Nucleus accumbens (tissue), 56 donors: ENCODE results near the gene PKD2L1.
"Not testable (repeated sequence)": the region's sequence is repeated elsewhere in the genome, so short reads cannot be mapped to it uniquely, and the experiment has no call there.

ENCODE experiments used
- DNase-seq, 56 donors: peaks; one replicate each; lab custom pipeline; 2025; lab: John Stamatoyannopoulos, UW

Gene PKD2L1

DNA sequence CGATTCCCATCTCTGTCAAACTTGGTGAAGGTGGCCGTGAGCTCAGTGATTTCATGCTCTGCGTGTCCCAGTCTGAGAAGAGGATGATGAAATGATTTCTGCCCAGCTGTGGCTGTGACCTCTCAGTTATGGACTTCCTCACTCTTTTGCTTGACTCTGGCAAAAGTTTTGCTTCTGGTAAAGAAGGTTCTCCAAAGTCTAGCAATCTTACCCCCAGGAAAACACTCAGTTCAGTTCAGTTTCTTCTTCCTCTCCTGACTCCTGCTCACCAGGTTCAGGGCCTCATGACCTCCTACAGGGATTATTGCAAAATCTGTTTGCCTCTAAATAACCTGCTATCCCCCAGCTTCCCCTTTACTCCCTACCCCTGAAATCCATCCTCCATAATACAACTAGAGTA is 38.7 kb downstream of the PKD2L1 start:
- no peak for DNase-seq

DNA sequence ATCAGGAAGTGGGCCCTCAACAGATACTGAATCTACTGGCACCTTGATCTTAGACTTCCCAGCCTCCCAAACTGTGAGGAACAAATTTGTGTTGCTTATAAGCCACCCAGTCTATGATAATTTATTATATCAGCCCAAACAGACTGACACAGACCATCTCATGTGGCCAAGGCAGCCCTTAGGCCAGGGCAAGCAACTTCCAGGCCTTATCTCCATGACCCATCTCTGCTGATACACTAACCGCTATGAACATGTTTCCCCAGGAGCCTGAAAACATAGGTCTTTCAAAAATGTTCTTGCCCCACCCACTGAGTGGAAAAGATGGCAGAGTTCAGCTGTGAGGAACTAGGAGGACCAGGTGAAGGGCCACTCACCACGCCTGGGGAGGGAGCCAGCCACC is 40.4 kb downstream of the PKD2L1 start:
- no peak for DNase-seq

DNA sequence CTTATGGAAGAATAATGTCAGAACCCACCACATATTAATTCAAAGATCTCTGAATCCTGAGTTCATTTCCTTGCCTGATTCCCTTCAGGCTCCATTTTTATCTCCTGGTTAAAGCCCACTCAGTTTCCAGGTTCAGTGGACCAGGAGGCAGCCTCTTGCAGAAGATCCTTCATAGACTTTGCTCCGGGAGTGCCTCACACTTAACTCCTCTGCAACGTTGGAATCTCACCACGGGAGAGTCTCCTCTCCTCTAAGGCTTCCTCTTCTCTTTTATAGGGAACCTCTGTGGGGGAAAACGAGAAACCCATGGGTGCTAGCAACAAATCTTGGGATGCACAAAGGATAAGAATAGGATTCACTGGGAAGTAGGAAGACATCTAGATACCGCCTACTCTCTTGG is 41.8 kb downstream of the PKD2L1 start:
- no peak for DNase-seq

DNA sequence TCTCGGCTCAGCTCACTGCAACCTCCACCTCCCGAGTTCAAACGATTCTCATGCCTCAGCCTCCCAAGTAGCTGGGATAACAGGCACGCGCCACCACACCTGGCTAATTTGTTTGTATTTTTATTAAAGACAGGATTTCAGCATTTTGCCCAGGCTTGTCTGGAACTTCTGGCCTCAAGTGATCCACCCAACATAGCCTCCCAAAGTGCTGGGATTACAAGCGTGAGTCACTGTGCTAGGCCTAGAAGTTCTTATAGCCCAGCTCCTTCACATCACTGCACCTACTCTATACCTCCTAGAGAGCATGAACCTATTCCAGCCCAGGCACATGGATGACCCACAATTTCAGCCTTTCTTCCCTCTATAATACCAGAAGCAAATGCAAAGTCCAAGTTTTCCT is 42.3 kb downstream of the PKD2L1 start:
- DNase-seq: no peak

DNA sequence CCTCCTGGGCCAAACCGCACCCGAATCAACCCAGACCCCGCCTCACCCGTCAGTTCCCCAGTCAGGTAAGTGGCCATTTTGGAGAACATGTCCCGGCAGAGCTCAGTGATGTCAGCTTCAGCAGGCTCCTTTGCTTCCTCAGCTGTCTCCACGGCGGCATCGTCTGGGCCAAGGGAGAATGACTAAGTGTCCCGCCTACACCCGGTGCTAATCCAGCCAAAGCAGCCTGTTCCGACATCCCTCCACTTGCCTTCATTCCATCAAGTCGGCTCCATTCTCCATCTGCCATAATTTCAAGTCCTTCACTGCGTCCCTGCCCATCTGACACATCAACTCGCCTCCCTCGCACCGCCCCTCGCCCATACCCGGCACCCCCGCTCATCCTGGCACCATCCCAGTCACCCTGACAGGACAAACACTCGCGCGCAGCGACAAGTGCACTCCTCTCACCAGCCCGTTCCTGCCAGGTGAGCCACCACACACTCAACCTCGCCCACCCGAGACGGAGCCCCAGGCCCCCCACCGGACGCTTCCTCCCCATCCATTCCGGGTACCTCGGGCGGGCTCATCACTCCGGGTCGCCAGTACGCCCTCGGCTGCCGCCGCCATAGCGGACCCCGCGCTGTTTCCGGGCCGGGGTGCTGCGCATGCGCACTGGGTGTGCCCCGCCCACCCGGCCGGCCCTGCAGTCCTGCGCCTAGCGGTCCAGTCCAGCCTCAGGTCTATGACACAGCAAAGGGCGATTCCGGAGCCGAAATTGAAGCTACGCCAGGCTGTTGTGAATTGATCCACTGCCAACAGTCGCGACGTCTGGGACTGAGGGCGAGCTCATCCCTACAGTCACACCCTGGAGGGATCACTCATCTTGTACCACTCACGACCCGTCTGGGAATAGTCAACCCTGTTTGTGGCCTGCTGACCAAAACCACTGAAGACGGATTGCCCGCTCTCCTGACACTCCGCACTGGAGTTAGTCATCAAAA is 43.7 kb downstream of the PKD2L1 start, which contains the start of gene BLOC1S2:
Gene BLOC1S2, minus strand, starts transcription at position 630 of the 983 bp plus-strand sequence. Its CDS starts 21 bp downstream, at position 609.
- DNase-seq: peak; percentile 34 to 96 (median 86)

DNA sequence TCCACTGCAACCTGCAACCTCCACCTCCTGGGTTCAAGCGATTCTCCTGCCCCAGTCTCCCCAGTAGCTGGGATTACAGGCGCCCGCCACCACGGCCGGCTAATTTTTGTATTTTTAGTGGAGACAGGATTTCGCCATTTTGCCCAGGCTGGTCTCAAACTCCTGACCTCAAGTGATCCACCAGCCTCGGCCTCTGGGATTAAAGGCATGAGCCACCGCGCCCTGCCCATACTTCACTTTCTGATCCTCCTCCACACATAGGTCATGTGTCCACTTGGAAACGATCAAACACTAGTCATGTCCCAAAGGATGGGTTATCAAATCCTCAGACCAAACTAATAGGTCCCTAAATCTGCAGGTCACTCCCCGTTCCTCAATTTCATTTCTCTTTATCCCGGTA is 44.7 kb downstream of the PKD2L1 start:
- not testable (repeated sequence) for DNase-seq

DNA sequence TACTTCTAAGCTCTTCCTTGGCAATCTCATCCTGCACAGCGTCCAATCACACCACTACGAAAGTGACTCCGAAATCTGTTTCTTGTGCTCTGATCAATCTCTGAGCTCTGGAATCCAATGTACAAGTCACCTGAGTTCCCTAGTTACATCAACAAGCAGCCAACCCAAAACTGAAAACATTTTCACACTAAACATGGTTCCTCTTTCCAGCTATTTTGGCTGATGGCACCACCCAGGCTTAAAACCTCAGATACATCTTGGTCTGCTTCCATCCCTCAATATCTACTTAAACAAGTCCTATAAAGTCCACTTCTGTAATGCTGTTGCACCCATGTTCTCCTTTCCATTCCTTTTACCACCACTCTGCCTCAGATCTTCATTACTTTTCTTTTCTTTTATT is 47.1 kb downstream of the PKD2L1 start:
- DNase-seq: no peak

DNA sequence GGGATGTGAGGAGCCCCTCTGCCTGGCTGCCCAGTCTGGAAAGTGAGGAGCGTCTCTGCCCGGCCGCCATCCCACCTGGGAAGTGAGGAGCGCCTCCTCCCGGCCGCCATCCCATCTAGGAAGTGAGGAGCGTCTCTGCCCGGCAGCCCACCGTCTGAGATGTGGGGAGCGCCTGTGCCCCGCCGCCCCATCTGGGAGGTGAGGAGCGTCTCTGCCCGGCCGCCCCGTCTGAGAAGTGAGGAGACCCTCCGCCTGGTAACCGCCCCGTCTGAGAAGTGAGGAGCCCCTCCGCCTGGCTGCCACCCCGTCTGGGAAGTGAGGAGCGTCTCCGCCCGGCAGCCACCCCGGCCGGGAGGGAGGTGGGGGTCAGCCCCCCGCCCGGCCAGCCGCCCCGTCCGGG is 53.1 kb downstream of the PKD2L1 start:
- DNase-seq: not testable (repeated sequence)

DNA sequence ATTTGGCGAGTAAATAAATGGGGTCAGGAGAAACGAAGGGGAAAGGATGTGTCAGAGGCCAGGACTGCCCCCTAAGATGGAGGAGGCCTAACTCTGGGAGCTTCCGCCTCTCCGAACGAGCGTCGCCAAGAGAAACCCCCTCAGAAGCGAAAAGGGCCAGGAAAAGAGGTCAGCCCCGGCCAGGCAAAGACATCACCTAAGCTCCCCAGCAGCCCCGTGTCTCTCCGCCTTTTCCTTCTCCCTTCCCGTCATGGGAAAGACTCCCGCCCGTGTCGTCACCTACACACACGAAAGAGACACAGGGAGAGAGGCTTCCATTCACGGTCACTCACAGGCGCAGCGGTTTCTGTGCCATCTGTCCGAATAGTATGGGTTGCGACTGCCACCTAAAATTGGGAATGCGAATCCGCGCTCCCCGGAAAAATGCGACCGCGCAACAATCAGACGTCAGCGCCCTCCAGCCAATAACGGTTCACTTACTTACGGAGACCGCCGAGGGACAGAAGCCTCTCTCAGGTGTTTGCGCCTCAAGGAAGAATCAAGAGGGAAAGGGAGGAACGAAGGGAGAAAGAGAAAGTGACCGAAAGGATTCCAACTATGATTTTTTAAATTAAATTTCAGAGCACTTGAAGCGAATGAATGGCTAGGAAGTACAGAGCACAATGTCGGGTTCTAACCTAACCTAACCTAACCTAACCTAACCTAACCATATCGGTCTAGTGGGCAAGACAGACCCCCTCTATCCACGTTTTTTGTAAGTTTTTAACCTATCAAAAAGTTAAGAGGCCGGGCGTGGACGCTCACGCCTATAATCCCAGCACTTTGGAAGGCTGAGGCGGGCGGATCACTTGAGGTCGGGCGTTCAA is 62.6 kb downstream of the PKD2L1 start, which contains the start of gene CWF19L1:
Gene CWF19L1, minus strand, starts transcription at position 400 of the 866 bp plus-strand sequence. Its CDS starts 45 bp downstream, at position 355.
- peak in 55 of 56 donors; percentile 23 to 92 (median 78) for DNase-seq

DNA sequence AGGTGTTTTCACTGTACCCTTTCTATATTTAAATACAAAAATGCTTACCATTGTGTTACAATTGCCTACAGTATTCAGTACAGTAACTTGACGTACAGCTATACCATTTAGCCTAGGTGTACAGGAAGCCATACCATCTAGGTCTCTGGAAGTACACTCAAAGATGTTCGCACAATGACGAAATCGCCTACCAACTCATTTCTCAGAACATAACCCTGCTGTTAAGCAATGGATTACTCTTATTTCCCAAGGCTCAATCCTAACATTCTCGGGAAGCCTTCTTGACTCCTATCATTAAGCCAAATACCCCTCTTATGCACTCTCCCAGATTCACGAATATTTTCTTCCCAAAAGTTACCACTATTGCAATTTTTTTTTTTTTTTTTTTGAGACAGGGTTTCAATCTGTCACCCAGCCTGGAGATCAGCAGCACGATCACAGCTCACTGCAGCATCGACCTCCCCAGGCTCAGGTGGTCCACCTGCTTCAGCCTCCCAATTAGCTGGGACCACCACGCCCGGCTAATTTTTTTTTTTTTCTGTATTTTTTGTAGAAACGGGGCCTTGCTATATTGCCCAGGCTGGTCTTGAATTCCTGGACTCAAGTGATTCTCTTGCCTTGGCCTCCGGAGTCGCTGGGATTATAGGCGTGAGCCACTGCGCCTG is 64.1 kb downstream of the PKD2L1 start:
- no peak for DNase-seq

DNA sequence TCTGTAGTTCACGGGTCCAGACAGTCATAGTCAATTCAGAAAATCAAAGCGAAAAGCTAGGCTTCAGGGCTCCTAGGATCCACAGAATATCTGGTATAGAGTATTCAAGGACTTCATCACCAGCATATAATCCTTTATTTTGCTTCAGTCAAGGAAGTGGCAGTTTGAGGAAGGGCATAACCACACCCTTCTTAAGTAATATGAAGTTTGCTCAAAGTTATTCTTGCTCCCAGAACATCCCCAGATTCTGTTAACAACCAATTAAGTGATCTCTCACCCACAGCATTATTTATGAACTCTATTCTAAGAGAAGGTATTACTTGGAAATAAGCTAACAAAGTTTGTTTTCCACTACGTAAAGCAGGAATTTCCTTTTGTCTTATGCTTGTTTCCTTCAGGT is 75.8 kb downstream of the PKD2L1 start:
- DNase-seq: no peak

DNA sequence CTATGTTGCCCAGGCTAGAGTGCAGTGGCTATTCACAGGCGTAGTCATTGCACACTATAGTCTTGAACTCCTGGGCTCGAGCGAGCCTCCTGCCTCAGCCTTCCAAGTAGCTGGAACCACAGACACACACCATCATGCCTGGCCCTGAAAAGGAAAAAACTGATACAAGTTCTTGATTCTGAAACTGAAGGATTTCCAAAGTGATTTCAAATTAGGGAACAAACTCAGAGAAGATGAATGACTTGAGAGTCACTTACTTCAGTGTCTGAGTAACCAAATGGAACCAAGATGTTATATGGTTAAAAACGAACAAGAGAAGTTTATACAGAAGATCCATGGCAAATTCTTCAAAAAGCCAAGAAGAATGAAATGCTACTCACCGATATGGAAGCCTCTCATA is 77.0 kb downstream of the PKD2L1 start:
- DNase-seq: no peak

DNA sequence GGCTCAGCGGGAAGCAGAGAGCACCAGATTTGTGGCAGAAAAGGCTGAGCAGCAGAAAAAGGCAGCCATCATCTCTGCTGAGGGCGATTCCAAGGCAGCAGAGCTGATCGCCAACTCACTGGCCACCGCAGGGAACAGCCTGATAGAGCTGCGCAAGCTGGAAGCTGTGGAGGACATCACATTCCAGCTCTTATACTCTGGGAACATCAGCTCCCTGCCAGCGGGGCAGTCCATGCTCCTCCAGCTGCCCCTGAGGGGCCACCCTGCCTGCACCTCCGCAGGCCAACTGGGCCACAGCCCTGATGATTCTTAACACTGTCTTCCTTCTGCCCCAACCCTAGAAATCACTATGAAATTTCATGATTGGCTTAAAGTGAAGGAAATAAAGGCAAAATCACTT is 81.2 kb downstream of the PKD2L1 start:
- no peak for DNase-seq

DNA sequence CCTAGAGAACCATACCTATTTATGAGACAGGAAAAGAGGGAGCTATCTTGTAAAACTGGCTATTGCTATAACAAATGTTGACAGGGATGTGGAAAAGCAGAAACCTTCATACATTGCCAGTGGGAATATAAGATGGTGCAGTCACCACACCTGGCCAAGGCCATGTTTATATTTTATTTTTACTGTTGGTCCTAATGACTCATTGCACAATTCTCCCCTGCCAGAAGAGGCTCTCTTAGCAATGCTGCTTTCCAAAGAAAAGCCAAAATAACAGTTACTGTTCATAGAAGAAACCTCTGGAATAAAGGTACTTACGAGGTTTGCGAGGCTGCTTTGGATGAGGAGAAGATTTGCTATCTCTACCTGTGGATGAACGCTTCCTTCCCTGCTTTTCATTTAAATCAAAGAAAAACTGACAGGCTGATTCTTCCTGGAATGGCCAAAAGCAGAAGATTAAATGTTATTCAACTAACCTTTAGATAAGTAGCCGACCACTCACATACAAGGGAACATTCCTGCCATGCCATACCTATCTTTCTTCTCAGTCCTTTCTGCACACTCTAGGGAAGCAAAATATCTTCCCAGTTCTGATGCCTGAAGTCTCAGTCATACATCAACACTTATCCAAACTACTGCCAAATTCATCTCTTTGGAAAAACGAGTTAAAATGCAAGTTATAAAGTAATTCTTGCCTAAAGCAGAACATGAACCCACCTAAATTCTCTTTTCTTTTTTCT is 84.4 kb downstream of the PKD2L1 start:
- DNase-seq: no peak

DNA sequence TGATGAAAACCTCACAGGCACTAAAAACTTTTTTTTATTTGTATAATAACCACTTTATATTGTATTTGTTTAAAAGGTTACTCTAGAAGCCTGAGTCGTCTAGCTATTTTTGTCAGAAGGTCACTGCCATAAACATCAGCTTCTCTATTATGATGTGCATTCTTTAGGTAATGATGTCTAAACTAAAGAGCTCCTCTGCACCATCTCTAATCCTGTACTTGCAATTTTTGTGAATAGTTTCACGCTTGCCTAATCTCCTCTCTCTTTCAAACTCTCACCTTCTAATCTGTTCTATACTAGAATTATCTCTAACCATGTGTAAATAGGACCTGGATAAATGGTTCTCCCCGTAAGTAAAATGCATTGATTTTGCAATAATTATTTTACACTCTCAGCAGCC is 90.2 kb downstream of the PKD2L1 start:
- DNase-seq: no peak

DNA sequence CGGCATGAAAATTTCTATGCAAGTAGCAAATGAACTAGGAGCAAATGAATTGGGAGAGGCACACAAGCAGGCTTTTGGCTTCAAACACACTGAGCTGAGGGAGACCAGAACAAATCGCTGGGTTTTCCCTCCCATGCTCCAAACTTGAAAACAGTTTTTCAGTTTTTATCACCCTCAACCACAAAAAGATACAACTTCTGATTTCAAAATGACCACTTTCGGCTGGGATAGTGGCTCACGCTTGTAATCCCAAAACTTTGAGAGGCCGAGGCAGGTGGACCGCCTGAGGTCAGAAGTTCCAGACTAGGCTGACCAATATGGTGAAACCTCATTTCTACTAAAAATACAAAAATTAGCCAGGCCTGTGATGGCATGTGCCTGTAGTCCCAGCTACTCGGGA is 91.6 kb downstream of the PKD2L1 start:
- DNase-seq: no peak
